ACHN (cell line): Measurements from ENCODE around the gene TIAM1.
A peak's percentile ranks its signal among the peaks of the same experiment; 100 is the strongest.

ENCODE experiments used
- DNase-seq: peaks from one replicate; pipeline ENCODE4 v3.0.0-alpha.2; 2015
- in situ Hi-C: cut with HindIII; loops from 2 replicates; pipeline ENCODE4 v1.10.0; 2017; ENCODE audit warnings: low sequenced_read_pairs, low pct_ligation_motif_present, low pct_unique_long_range_greater_than_20kb

The TIAM1 gene

GRCh38 chr21:31295676-31296075 lies 48.4 kb downstream of the TIAM1 start:
- in situ Hi-C loops, result no loop called here
- no peak for DNase-seq

- DNase-seq, result no peak
- in situ Hi-C loops, result no loop called here
Observed at GRCh38 chr21:31294691-31295090, 49.4 kb downstream of the TIAM1 start.

- peak; percentile 84 for DNase-seq
- in situ Hi-C loops, result no loop called here
Observed at GRCh38 chr21:31293986-31294385, 50.1 kb downstream of the TIAM1 start.

- DNase-seq, result no peak
- in situ Hi-C loops, result no loop called here
Observed at GRCh38 chr21:31290765-31291164, 53.3 kb downstream of the TIAM1 start.

- DNase-seq, result no peak
- in situ Hi-C loops, result no loop called here
Observed at GRCh38 chr21:31289702-31290101, 54.4 kb downstream of the TIAM1 start.

GRCh38 chr21:31288191-31288590 lies 55.9 kb downstream of the TIAM1 start:
- no peak for DNase-seq

GRCh38 chr21:31287201-31287600 lies 56.9 kb downstream of the TIAM1 start:
- DNase-seq, result no peak
- in situ Hi-C loops, result no loop called here

More at GRCh38 chr21:31288191-31288590, 55.9 kb downstream of the TIAM1 start:
- in situ Hi-C loops, result no loop called here

GRCh38 chr21:31286621-31287020 lies 57.4 kb downstream of the TIAM1 start:
- no peak for DNase-seq
- in situ Hi-C loops, result no loop called here

- in situ Hi-C loops, result no loop called here
- DNase-seq, result peak; percentile 19
Observed at GRCh38 chr21:31284797-31285397, 59.2 kb downstream of the TIAM1 start.

GRCh38 chr21:31283025-31283424 lies 61.0 kb downstream of the TIAM1 start:
- in situ Hi-C loops, result no loop called here

GRCh38 chr21:31282095-31282709 lies 61.9 kb downstream of the TIAM1 start:
- DNase-seq, result peak; percentile 23
- in situ Hi-C loops, result no loop called here

More at GRCh38 chr21:31283025-31283424, 61.0 kb downstream of the TIAM1 start:
- no peak for DNase-seq

GRCh38 chr21:31281561-31281960 lies 62.5 kb downstream of the TIAM1 start:
- in situ Hi-C loops, result no loop called here
- DNase-seq, result no peak

- no peak for DNase-seq
- in situ Hi-C loops, result no loop called here
Observed at GRCh38 chr21:31279986-31280385, 64.1 kb downstream of the TIAM1 start.

GRCh38 chr21:31279214-31279613 lies 64.8 kb downstream of the TIAM1 start:
- in situ Hi-C loops, result no loop called here
- no peak for DNase-seq

GRCh38 chr21:31278511-31279130 lies 65.4 kb downstream of the TIAM1 start:
- in situ Hi-C loops, result no loop called here
- DNase-seq, result no peak

- DNase-seq, result no peak
- in situ Hi-C loops, result no loop called here
Observed at GRCh38 chr21:31276663-31277062, 67.4 kb downstream of the TIAM1 start.

- in situ Hi-C loops, result no loop called here
- DNase-seq, result no peak
Observed at GRCh38 chr21:31275901-31276300, 68.2 kb downstream of the TIAM1 start.

GRCh38 chr21:31273278-31273677 lies 70.8 kb downstream of the TIAM1 start:
- in situ Hi-C loops, result no loop called here

GRCh38 chr21:31268090-31268489 lies 76.0 kb downstream of the TIAM1 start:
- in situ Hi-C loops, result no loop called here
- DNase-seq, result no peak

More at GRCh38 chr21:31273278-31273677, 70.8 kb downstream of the TIAM1 start:
- no peak for DNase-seq

- in situ Hi-C loops, result no loop called here
- DNase-seq, result no peak
Observed at GRCh38 chr21:31267644-31268043, 76.4 kb downstream of the TIAM1 start.
